Epithelial cell of prostate (primary cell): ENCODE results near the gene TGFBR3L.
"Not testable (repeated sequence)": the region's sequence is repeated elsewhere in the genome, so short reads cannot be mapped to it uniquely, and the experiment has no call there.

Experiments used
- DNase-seq: peaks from one replicate; pipeline ENCODE4 v3.0.0-alpha.2; 2011; ENCODE audit warnings: low read depth, low spot score
- H3K27ac ChIP-seq: fragments of 450-650 bp; 2 replicates; pipeline ENCODE4 v1.5.1; 2017; ENCODE audit warnings: mild to moderate bottlenecking

Gene TGFBR3L

DNA sequence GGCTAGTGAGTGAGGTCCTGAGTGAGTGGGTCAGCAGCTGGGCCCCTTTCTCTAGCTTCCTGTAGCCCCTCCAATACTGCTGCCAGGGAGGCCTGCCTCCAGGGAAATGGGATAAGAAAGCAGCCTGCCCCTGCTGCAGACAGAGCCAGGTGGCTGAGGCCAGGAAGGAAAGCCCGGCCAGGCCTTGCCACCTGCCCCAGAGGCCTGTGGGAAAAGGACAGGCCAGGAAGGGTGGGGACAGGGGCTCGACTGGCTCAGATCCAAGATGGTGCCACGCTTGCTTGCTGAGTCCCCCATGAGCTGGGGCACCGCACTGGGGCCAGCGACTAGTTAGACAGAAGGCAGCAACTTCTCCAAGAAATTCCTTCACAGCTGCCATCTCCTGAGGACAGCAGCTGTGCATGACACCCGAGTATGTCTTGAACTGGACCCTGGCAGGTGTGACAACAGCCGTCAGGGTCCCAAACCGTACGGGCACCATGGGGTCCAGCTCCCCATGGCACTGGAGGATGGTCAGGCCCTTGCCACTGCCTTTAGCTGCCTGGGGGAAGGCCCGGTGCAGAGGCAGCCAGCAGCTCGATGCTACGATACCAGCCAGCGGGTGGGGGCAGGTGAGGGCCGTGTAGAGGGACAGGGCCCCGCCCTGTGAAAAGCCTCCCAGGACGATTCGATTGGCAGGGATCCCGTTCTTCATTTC lies 35.4 kb upstream of the TGFBR3L start:
- H3K27ac ChIP-seq, result no peak overlapping the region
- DNase-seq, result no peak

DNA sequence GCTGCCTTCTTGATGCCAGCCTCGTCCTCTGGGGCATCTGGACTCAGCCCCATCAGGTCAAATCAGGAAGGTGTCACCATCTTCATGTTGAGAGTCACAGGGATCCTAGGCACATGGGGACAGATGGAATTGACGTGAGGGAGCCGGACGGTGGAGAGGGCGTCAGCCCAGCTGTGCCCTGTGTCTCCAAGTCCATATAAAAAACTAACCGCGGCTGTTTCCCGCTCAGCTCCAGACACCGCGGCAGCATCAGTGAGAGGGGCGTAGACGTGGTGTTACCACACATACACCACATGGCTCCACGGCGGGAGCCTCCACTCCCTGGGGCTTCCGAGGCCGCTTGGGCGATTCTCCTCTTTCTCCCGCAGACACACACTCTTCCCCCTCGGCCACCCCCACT lies 34.8 kb upstream of the TGFBR3L start:
- no peak overlapping the region for H3K27ac ChIP-seq
- DNase-seq, result no peak

DNA sequence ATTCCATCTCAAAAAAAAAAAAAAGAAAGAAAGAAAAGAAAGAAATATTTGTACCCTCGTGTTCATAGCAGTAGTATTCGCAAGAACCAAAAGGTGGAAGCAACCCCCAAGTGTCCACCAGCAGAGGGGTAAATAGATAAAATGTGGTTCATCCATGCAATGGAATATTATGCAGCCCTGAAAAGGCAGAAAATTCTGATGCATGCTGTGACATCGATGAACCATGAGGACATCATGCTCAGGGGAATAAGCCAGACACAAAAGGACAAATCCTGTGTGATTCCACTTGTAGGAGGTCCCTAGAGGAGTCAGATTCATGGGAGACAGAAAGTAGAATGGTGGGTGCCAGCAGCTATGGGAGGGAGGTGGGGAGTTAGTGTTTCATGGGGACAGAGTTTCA lies 32.7 kb upstream of the TGFBR3L start:
- DNase-seq, result no peak
- H3K27ac ChIP-seq, result no peak overlapping the region

DNA sequence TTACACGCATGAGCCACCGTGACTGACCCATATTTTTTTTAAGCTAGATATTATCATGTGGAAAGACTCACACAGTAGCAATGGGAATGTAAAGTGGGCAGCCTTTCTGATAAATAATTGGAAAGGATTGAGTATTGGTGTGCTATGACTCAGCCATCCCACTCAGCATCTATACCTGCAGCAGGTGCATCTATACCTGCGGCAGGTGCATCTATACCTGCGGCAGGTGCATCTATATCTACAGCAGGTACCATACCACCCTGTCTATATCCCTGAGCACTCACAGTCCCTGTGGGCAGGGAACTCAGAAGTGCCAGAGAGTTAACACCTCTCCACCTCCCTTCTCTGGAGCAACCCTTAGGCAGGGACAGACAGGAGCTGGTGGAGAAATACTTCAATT lies 31.5 kb upstream of the TGFBR3L start:
- no peak overlapping the region for H3K27ac ChIP-seq
- DNase-seq, result no peak

DNA sequence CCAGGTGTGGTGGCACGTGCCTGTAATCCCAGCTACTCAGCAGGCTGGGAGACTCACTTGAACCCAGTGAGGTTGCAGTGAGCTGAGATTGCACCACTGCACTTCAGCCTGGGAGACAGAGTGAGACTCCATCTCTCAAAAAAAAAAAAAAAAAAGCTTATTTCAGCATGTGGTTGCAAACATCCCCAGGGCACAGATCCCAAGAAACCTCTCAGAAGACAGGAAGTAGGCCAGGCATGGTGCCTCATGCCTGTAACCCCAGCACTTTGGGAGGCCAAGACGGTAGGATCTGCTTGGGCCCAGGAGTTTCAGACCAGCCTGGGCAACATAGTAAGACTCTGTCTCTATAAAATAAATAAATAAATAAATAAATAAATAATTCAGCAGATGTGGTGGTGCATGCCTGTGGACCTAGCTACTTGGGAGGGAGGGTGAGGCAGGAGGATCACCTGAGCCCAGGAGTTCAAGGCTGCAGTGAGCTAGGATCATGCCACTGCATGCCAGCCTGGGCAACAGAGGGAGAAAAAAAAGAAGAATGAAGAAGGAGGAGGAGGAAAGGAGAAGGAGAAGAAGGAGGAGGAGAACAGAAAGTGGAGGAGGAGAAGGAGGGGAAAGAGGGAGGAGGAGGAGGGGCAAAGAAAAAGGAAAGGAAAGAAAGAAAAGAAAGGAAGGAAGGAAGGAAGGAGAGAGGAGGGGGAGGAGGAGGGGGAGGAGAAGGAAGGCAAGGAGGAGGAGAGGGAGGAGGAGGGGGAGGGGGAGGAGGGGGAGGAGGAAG lies 30.6 kb upstream of the TGFBR3L start:
- H3K27ac ChIP-seq, result no peak overlapping the region
- DNase-seq, result no peak

DNA sequence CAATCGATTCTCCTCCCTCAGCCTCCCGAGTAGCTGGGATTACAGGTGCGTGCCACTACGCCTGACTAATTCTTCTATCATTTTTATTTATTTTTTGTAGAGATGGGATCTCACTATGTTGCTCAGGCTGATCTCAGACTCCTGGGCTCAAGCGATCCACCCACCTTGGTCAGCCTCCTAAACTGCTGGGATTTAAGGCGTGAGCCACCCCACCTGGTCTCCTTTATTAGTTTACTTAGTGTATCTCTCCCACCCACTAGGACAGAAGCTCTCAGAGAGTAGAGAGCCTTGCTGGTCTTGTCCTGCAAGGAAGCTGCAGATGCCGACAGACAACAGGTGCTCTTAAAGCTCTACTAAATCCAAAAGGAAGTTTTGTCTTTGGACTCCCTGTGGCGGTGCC lies 28.8 kb upstream of the TGFBR3L start:
- no peak overlapping the region for H3K27ac ChIP-seq
- no peak for DNase-seq

DNA sequence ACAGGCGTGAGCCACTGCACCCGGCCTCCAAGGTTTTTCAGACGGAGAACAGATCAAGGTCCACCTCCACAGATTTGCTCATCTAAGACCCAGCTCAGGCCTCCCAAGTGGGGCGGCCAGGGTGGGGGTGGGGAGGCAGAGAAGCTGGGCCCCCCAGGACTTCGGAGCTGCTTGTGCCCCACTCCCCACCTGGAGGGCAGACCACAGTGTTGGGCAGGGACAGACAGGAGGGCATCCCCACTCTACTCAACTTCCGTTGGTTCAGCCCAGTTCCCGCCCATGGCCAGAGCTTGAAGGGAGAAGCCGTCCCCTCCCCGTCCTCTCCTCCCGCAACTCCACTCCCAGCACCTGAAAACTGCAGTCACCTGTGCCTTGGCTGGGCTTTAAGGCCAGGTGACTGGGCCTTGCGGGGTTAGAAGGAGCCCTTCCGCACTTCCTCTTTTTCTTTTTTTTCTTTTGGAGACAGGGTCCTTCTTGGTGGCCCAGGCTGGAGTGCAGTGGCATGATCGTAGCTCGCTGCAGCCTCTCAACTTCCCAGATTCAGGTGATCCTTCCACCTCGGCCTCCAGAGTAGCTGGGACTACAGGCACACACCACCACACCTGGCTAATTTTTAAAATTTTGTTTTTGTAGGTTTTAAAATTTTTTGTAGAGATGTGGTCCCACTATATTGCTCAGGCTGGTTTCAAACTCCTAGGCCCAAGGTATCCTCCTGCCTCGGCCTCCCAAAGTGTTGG lies 27.1 kb upstream of the TGFBR3L start:
- DNase-seq, result no peak

DNA sequence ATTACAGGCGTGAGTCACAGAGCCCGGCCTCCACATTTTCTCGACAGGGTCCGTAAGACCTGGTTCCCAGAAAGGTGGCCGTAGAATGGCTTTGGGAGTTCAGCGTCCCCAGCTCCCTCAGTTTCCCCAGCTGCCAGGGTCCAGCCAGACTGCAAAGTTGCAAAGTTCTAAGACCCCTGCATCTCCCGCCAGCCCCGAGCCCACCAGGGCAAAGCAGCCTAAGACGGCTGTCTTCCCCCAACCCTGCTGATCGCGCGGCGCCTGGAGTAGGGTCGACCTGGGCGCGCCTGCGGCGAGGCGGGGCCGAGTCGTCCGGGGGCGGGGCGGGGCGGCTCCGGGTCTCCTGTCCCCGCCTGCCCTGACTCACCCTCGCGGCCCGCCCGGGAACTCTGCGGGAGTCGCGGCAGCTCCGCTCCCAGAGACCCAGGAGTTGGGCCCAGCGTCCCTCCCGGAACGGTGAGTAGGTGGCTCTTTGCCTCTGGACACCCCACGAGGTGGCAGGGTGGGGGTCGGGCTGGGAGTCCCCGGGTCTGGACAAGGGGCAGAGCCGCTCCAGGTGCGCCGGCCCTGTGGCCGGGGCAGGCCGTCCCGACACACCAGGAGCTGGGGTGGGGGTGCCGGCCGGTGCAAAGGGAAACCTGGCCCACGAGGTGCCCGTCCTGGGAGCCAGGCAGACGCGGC lies 26.3 kb upstream of the TGFBR3L start, which contains the start of gene LRRC8E:
Gene LRRC8E (plus strand): TSS at position 366 of the 681 bp plus-strand sequence. CDS start 7,094 bp downstream, outside the sequence.
- no peak within 1 kb of the TSS for H3K27ac ChIP-seq
- DNase-seq, result no peak

More for the DNA sequence above, 27.1 kb upstream of the TGFBR3L start:
- H3K27ac ChIP-seq, result no peak overlapping the region

DNA sequence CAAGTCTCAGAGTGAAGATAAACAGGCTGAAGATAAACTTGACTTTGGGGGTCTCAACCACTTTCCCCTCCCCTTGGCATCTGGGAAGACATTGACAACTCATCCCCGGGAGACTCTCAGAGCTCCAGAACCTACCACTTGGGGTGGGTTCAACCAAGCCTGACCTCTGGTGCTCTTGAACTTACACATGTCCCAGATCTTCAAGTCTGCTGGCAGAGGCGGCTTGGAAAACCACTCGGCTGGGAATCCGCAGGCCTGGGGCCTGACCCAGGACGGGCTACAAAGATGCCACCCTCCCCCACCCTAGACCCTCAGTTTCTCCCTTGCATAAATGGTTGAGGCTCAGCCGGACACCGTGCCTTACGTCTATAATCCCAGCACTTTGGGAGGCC lies 25.8 kb upstream of the TGFBR3L start:
- DNase-seq, result no peak
- H3K27ac ChIP-seq, result no peak overlapping the region

DNA sequence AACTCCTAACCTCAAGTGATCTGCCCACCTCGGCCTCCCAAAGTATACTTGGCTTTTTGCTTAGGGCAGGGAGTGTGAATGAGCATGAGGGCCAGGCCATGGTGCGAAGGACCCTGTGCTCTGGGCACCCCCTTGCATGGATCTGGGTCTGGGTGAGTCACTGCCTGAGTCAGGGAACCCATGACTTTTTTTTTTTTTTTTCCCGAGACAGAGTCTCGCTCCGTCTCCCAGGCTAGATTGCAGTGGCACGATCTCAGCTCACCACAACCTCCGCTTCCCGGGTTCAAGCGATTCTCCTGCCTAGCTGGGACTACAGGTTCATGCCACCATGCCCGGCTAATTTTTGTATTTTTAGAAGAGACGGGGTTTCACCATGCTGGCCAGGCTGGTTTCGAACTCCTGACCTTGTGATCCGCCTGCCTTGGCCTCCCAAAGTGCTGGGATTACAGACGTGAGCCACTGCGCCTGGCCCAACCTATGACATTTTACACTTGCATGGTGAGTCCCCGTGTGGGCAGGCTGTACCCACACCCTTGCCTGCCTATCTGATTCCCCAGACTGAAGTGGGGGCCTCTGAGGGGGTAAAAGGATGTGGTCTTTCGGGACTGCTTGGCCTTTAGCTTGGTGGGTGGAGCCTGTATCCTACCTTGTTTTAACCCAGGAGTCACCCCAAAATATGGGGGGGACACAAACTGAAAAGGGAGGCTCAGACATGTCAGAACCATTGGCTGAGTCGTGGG lies 21.1 kb upstream of the TGFBR3L start:
- not testable (repeated sequence) for DNase-seq, H3K27ac ChIP-seq

DNA sequence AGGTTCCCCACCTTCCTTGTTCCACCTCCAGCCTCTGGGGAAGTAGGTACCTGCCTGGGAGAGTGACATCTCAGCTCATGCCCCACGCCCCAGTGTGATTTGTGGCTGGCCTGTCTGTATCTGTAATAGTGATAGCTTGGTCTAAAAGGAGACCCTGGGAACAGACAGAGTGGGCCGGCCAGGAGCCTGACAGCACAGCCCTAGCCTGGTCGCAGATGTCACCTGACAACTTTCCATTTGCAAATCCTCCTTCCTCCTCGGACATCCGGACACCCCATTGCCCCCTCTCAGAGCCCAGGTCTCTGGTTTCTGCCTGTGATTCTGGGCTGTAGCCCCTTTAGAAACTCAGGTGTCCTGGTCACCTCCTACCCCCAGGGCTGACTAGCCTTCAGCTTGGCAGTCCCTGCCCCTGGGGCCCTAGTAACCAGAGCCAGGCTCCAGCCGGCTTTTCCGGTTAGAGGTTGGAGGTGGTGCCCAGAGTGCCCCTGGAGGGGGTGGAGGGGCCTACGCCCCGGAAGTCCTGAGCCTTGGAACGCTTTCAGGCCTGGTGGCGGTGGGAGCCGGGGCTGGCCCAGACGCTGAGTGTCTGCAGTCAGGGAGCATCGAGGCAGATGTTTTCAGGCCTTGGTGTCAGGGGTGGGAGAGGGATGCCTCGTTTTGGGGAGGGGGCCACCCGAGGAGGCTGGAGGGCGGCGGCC lies 19.9 kb upstream of the TGFBR3L start:
- H3K27ac ChIP-seq, result peak overlapping the region; percentile 48

DNA sequence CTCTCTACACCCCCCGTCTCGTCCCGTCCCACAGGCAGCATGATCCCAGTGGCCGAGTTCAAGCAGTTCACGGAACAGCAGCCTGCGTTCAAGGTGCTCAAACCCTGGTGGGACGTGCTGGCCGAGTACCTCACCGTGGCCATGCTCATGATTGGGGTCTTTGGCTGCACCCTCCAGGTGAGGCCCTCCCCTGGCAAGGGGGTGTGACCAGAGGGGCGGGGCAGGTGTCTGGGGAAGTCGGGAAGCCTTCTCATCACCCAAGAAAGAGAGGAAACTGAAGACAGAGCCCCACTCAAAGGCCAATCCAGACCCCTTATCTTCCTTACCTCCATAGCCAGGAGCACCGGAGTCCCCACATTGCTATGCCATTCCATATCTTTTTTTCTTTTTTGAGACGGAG lies 19.1 kb upstream of the TGFBR3L start:
- H3K27ac ChIP-seq, result no peak overlapping the region
- no peak for DNase-seq

More for the DNA sequence above, 19.9 kb upstream of the TGFBR3L start:
- no peak for DNase-seq

DNA sequence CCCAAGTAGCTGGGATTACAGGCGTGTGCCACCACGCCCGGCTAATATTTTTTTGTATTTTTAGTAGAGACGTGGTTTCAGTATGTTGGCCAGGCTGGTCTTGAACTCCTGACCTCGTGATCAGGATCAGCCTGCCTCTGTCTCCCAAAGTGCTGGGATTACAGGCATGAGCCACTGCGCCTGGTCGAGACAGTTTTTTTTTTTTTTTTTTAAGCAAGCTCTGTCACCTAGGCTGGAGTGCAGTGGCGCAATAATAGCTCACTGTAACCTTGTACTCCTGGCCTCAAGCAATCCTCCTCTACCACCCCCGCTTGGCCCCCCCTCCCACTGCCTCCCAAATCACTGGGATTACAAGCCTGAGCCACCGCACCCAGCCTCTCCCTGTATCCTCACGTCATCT lies 17.3 kb upstream of the TGFBR3L start:
- DNase-seq, result no peak
- no peak overlapping the region for H3K27ac ChIP-seq

DNA sequence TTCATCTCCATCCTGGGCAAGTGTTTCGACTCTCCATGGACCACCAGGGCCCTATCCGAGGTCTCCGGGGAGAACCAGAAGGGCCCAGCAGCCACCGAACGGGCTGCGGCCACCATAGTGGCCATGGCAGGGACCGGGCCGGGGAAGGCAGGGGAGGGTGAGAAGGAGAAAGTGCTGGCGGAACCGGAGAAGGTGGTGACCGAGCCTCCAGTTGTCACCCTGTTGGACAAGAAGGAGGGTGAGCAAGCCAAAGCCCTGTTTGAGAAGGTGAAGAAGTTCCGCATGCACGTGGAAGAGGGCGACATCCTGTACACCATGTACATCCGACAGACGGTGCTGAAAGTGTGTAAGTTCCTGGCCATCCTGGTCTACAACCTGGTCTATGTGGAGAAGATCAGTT lies 15.7 kb upstream of the TGFBR3L start:
- DNase-seq, result no peak
- no peak overlapping the region for H3K27ac ChIP-seq

DNA sequence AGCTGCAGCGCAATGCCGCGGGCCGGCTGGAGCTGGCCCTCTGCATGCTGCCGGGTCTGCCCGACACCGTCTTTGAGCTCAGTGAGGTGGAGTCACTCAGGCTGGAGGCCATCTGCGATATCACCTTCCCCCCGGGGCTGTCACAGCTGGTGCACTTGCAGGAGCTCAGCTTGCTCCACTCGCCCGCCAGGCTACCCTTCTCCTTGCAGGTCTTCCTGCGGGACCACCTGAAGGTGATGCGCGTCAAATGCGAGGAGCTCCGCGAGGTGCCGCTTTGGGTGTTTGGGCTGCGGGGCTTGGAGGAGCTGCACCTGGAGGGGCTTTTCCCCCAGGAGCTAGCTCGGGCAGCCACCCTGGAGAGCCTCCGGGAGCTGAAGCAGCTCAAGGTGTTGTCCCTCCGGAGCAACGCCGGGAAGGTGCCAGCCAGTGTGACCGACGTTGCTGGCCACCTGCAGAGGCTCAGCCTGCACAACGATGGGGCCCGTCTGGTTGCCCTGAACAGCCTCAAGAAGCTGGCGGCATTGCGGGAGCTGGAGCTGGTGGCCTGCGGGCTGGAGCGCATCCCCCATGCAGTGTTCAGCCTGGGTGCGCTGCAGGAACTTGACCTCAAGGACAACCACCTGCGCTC lies 14.8 kb upstream of the TGFBR3L start:
- peak overlapping the region; percentile 81 for H3K27ac ChIP-seq
- no peak for DNase-seq

DNA sequence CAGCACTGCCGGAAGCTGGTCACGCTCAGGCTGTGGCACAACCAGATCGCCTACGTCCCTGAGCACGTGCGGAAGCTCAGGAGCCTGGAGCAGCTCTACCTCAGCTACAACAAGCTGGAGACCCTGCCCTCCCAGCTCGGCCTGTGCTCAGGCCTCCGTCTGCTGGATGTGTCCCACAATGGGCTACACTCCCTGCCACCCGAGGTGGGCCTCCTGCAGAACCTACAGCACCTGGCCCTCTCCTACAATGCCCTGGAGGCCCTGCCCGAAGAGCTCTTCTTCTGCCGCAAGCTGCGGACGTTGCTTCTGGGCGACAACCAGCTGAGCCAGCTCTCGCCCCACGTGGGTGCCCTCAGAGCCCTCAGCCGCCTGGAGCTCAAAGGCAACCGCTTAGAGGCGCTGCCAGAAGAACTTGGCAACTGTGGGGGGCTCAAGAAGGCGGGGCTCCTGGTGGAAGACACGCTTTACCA lies 14.2 kb upstream of the TGFBR3L start:
- H3K27ac ChIP-seq, result peak overlapping the region; percentile 81

DNA sequence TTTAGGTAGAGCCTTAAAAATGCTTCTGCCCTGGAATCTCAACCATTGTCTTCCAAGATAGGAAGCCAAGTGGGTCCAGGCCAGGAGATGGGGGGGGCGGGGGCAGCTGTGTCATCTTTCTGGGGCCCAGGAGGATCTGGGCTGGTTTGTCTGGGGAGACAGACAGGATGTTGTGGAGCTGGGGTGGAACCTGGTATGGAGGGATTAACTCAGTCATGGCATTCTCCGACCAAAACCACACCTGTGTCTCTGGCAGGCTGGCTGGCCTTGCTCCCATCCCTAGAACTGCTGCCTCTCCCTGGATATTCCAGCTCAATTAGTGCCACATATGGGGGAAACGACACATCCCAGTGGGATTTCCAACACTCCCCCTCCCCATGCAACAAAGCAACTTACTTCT lies 13.7 kb upstream of the TGFBR3L start:
- DNase-seq, result no peak

More for the DNA sequence above, 14.2 kb upstream of the TGFBR3L start:
- DNase-seq, result no peak

DNA sequence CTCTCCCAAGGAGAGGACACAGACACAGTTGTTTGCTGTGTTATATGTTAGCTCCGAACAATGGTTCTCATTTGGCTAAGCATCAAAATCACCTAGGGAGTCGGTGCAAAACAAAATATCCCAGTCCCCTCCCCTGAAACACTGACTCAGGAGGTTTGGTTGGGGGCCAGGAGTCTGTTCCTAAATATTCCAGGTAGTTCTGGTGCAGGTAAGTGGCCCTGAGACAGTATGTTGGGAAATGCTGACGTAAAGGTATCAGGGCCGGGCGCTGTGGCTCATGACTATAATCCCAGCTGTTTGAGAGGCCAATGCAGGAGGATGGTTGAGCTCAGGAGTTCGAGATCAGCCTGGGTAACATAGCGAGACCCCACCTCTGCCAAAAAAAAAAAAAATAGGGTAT lies 13.3 kb upstream of the TGFBR3L start:
- H3K27ac ChIP-seq, result peak overlapping the region; percentile 81
- DNase-seq, result no peak

More for the DNA sequence above, 13.7 kb upstream of the TGFBR3L start:
- H3K27ac ChIP-seq, result peak overlapping the region; percentile 81
